Stimulated activated CD8-positive, alpha-beta memory T cell treated with anti-CD3 and anti-CD28 coated beads, Interleukin-15, amount 100 ng/mL, for 48 hours (primary cell): ENCODE measurements around the gene KIF3C.
"Not testable (repeated sequence)": the region's sequence is repeated elsewhere in the genome, so short reads cannot be mapped to it uniquely, and the experiment has no call there.

Experiments used
- DNase-seq, 2 donors: peaks; one replicate each; pipeline ENCODE4 v3.0.0-alpha.2; 2020; ENCODE audit warnings: low read depth in 2 of 2

The KIF3C gene

DNA sequence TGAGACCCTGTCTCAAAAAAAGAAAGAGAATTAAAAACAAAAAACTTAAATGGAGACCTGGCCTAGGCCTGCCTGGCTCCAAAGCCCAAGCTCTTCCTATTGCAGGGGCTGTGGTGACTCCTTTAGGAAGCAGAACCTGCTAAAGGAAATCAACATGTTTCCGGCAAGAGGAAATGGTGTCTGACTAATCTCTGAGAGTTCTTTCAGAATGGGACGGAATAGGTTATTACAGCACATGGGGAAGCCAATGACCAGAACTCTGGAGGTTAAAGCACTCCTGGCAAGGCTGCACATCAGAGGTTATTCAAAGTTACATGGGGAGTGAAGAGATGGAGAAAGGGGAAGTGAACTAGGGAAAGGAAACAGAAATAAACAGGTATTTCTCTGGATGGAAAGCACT is 21.4 kb downstream of the KIF3C start:
- DNase-seq, result no peak

DNA sequence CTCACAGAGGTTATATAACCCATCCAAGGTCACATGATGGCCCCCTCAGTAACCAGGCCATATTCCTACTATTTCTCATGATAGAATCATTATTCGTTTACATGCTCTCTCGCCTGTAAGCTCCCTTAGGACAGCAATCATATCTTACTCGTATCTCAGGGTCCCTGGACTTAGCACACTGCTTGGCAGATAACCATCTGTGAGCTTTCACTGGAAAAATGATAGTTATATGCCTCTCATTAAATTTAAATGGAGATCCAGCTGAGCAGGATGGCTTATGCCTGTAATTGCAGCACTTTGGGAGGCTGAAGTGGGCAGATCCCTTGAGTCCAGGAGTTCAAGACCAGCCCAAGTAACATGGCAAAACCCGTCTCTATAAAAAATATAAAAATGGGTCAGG is 21.9 kb downstream of the KIF3C start:
- DNase-seq, result no peak

DNA sequence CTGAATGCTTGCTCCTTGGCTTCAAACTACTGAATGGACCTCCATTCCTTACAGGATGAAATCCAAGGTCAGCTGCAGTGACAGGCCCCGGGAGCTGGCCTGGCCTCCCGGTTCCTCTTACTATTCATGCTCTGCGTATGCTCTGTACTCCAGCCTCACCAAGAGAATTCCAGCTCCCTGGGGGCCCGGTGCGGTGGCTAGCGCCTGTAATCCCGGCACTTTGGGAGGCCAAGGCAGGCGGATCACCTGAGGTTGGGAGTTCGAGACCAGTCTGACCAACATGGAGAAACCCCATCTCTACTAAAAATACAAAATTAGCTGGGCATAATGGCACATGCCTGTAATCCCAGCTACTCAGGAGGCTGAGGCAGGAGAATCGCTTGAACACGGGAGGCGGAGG is 23.7 kb downstream of the KIF3C start:
- not testable (repeated sequence) for DNase-seq

DNA sequence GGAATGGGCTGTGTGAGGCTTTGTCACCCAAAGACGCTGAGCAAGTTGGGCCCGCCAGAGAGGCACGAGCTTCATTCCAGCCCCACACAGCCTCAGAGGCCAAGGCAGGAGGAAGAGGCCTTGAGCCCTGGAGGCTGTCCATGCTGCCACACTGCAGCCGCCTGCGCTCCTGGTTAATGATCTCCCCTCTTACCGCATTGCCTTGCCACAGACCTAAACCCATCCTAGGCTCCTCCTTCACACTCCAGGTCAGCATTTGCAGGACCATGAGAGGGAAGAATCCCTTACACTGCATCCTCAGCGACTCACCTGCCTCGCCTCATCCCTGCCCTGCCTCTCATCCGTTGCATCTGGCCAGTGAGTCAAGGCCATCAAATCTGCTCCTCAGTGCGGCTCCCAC is 24.6 kb downstream of the KIF3C start:
- DNase-seq, result no peak

DNA sequence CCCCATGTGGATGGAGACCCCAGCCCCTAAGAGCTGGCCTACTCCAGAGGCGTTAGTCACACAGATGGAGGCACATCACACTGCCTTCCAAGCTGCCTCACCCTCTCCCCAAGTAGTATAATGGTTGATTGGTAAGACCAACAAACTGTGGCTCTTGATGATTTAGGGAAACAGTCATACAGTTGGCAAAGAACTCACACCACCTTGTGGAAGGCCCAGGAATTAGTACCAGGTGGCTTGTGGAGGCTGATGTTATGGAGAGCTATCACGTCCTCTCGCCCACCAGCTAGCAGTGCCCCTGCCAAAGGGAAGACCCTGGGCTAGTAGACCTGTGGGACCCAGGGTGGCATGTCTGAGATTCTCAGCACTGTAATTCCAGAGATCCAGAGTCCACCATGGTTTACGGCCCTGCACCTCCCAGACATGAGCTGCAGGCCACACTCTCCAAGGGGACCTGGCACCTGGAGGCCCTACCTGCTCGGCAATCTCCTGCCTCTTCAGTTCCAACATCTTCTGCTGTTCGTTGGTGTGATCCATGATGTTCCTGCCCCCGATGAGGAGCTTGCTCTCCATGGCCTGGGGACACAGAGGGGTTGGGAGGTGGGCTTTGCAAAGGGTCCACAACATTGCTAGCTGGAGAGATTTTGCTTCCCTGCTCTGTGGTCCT is 26.3 kb downstream of the KIF3C start:
- no peak for DNase-seq

DNA sequence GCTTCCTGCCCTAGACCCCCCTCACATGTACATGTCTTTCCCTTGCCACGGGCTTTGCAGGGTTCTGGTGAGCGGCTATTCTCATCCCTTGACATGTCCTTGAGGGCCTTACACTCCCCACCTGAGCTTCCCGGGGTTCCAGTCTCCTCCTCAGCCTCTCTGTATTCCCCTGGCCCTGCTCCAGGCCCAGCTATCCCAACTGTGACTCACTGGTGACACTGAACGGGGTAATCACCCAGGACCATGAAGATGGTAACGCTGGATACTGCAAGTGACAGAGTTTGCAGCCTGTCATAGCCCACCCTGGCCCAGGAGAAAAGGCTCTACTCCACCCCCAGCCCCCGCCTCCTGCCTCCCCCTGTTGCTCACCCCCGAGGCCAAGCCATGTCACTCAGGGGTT is 27.3 kb downstream of the KIF3C start:
- DNase-seq, result no peak

DNA sequence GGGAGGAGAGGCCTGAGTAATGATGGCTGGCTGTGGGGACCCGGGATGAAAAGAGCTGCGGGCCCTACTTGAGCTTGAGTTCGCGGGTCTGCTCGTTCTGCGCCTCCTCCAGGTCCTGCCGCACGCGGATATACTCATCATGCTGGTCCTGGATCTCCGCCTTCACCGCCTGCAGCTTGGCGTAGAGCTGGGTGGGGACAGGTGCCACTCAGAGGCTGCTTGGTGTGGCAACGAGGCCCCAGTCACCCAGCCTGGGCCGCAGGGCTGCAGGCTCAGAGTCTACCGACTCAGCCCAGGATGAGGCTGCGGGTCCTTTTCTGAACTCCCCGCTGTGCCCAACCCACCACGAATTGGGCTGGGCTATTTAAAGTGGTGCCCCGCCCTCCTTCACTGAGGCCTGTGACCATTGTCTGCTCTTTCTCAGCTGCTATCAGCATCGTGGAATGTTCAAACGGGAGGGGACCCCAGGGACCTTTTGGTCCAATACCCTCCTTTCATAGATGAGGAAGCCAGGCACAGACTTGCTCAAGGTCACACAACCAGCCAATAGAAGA is 28.0 kb downstream of the KIF3C start:
- DNase-seq, result no peak

DNA sequence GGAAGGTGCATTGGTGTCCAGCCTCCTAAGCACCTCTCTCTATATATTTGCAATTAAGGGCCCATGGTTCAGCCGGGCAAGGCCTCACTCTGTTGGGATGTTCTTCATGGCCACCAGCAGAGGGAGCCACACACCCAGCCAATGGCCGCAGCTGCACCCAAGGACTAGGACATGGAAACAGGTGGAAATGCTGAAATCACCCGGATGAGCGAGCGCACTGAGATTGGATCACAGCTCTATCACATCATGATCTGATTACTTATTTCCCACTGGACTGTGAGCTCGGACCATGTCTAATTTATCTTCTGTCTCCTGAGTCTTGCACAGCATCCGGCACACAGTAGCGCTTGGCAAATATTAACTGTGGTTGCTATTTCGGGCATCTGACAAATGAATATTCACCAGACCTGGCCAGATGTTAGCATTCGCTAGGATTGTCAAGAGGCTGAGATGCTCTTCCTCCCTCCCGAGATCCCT is 31.2 kb downstream of the KIF3C start:
- DNase-seq, result peak; percentile 52 to 53

DNA sequence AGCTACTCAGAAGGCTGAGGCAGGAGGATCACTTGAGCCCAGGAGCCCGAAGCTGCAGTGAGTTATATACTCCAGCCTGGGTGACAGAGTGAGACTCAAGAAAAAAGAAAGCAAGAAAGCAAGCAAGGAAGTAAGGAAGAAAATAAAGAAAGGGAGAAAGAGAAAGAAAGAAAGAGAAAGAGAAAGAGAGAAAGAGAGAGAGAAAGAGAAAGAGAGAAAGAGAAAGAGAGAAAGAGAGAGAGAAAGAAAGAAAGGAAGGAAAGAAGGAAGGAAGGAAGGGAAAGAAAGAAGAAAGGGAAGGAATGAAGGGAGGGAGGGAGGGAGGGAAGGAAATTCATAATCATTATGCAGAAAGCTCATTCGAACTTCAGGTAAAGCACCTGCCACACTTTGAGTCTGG is 33.9 kb downstream of the KIF3C start:
- no peak for DNase-seq

DNA sequence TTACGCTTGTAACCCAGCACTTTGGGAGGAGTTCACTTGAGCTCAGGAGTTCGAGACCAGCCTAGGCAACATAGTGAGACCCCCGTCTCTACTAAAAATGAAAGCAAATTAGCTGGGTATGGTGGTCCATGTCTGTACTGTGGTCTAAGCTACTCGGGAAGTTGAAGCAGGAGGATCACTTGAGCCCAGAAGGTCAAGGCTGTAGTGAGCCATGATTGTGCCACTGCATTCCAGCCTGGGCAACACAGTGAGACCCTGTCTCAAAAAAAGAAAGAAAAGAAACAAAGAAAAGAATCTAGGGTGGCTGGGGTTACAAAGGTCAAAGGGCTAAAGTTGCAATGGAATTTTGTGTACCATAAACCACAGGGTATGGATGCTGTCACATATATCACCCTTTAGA is 41.3 kb downstream of the KIF3C start:
- no peak for DNase-seq

DNA sequence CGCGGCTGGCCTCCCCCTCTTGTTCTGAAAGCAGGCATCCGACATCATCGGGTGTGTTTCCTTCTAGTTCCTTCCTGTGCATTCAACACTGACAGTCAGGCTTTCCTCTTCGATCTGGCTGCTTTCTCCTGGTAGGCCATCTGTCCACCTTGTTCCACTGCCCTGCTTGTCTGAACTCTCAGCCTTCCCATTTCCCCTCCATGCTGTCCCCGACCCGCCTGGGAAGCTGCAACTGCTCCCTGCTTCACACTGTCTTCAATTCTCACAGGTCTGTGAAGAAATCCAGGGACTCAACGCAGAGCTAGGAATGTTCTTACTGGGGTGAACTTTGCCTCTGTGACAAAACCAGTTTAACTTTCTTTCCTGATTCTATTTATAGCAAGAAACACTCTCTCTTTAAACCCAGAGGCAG is 43.0 kb downstream of the KIF3C start:
- DNase-seq, result no peak

DNA sequence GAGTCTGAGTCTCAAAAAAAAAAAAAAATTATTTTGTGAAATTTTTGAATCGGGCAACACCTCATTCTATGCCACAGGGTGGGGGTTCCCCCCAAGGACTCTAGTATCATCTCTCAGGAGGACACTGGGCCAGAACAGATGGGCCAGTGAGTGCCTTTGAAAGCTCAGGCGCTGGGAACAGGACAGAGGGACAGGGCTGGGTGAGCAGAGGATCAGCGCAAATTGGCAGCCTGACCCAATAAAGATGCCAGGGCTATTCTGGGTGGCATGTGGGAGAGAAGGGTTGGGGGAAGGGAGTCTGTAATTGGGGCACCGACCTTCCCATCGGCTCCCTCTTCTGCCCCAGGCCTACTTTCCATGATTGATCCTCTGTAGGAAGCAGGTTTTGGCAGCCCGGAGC is 44.0 kb downstream of the KIF3C start:
- DNase-seq, result no peak

DNA sequence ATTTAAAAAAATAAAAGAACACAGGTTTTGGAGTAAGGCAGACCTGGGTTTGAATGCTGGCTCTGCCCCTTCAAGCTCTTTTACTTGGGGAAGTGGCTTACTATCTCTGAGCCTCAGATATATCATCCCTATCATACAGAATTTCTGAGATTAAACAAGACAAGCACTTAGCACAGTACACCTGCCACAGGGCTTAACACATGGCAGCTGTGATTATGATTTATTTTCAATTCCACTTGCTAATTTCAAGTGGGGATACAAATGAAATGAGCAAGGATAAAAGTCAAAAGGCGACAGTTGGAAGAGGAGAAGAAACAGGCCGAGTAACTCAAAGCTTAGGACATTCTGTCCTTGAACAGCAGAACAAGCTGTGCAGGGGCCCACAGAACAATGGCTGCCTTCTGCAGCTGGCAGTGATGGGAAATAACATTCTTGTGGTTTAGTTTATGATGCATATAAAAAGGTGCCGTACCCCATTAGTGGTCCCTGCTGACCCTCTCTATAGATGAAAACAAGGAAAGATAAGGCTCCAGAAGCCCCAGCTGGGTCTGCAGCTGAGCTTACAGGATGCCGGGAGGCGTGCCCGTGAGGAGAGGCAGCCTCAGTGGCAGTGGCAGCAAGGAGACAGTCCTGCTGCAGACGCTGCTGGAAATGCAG is 45.3 kb downstream of the KIF3C start:
- DNase-seq, result no peak

DNA sequence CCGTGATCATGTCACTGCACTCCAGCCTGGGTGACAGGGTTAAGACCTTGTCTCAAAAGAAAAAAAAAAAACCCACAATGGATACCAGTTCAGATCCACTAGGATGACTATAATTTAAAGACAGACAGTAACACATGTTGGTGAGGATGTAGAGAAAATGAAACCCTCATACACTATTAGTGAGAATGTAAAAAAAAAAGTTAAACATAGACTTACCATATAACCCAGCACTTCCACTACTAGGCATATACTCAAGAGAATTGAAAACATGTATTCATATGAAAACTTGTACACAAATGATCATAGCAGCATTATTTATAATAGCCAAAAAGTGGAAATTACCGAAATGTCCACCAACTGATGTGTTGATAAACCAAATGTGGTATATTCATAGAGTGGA is 48.7 kb downstream of the KIF3C start:
- DNase-seq, result no peak

DNA sequence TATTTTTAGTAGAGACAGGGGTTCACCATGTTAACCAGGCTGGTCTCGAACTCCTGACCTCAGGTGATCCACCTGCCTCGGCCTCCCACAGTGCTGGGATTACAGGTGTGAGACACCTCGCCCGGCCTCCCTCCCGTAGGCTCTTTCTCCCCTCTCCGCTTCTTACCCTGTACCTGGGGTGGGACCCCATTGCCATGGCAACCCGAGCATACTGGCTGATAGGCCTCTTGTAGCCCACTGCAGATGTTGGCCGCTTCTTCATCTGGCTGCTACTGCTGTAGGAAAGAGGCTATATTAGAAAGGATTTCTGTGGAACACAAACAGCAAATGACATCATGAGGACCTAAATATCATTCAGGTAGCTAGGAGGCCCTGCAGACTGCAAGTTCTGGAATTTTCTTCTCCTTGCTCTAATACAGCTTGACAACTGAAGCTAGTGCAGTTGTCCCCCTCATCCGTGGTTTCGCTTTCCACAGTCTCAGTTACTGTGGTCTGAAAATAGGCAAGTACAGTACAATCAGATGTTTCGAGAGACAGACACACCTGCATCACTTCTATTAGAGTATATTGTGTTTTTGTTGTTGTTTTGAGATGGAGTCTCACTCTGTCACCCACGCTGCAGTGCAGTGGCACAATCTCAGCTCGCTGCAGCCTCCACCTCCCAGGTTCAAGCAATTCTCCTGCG is 52.4 kb downstream of the KIF3C start:
- no peak for DNase-seq

DNA sequence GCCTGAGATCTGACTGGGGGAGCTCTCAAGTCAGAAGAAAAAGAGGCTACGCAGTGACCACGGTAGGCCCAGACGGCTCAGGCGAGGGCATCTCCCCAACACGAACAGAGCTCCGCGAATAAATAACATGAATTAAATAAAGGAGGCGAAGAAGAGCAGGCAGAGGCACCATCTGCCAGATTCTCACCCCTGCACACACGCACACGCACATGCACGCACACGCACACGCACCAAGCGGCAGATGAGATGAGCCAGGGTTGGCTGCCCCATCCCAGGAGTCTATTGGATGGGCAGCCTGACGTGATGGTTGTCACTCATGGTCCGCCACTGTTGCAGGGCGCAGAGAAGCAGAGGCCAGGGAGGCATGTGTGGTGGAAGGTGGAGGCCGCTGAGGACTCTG is 53.6 kb downstream of the KIF3C start:
- no peak for DNase-seq

DNA sequence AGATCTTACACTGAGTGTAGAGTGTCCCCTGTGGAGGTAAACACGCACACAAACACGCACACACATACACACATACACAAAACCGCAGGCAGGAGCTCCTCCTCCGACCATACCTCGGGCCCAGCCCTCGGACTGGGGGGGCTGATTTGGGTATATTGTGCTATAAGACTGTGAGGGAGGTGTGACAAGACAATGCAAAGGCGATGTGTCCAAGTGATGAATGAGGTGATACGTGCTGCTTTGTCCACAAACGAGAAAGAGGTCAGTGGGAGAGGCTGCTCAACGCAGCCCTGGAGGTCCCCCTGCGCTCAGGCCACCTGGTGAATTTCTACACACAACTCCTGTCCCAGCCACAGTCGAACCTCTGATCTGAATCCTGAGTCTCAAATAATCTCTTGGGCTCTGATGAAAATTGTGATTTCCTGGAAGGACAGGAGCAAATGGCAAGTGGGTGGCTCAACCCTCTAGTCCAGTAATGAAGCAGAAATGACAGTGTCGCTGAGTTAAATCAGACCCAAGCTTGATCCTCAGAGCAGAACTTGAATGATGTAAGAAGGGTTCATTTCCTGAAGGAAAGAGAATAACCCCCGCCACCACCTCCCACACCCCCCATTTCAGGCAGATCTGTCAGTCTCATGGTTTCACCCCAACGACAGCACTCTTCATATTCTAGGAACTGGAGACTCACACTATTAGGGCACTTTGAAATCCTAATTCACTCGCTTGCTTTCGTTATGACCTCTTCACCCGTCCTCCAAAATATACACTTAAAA is 55.1 kb downstream of the KIF3C start:
- peak in 1 of 2 donors; percentile 7 for DNase-seq

DNA sequence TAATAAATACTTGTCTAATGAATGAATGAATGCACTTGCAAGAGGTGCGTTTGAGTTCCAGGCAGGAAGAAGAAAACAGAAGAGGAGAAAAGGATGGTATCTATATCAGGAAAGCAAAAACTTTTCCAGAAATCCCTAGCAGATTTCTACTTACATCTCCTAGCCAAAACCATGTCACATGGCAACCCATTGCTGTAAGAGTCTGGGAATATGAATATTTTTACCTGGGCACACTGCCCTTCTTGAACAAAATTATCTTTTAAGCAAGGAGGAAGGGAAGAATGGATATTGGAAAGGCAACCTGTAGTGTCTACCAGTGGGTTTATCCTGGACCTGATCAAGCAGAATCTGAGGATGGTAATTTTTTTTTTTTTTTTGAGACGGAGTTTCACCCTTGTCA is 59.8 kb downstream of the KIF3C start:
- no peak for DNase-seq

DNA sequence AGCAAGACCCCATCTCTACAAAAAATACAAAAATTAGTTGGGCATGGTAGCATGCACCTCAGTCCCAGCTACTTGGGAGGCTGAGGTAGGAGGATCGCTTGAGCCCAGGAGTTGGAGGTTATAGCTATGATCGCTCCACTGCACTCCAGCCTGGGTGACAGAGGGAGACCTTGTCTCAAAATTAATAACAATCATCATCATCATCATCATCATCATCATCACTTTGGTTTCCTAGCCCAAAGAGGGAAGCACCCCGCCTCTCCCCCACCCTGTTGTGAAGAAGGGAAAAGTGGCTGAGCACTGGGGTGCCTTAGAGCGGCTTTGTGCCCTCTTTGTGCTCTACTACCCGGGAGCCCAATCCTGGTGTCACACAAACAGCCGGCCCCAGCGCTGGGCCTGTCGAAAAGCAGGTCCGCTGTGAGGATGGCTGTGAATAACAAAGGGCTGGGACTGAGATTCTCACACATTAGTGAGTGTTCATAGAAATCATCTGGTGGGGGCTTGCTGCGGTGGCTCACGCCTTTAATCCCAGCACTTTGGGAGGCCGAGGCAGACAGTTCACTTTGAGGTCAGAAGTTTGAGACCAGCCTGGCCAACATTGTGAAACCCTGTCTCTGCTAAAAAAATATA is 61.4 kb downstream of the KIF3C start:
- no peak for DNase-seq

DNA sequence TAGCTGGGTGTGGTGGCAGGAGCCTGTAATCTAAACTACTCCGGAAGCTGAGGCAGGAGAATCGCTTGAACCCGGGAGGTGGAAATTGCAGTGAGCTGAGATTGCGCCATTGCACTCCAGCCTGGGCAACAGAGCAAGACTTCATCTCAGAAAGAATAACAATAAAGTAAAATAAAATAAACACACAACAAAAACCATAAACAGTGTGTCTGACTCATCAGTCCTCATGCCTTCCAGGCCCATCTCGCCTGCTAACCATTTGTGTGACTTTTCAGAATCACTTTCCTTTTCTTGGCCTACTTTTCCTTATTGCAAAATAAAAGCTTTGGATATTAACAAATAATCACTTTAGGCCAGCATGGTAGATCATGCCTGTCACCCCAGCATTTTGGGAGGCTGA is 62.0 kb downstream of the KIF3C start:
- no peak for DNase-seq

DNA sequence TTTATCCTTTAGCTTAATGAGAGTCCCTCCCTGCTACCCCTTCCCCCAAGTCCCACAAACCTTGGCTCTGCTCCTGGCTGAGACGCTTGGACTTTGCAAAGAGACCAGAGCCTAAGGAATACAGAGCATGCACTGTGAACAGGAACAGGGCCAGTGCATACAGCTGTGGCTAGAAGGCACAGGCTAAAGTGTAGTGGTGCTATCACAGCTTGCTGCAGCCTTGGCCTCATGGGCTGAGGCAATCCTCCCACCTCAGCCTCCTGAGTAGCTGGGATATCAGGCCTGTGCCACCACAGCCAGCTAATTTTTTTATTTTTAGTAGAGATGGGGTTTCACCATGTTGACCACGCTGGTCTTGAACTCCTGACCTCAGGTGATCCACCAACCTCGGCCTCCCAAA is 64.5 kb downstream of the KIF3C start:
- no peak for DNase-seq

DNA sequence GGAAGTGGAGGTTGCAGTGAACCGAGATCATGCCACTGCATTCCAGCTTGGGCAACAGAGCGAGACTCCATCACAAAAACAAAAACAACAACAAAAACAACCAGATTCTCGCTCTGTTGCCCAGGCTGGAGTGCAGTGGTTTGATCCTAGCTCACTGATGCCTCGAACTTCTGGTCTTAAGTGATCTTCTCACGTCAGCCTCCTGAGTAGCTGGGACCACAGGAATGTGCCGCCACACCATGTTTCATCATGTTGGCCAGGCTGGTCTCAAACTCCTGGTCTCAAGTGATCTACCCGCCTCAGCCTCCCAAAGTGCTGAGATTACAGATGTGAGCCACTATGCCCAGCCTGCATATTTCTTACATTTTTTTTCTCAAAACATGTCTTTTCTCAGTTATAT is 64.9 kb downstream of the KIF3C start:
- DNase-seq, result not testable (repeated sequence)
